A673 (cell line): Measurements from ENCODE around the gene TSPEAR. TPM values are rescaled to one million over a fixed set of nuclear protein-coding genes. Genes with fewer than 3 reads are reported as not detected.

Source experiments
- BruUV-seq: library from RNA; stranded (reverse); fragments of 400-500 nt; replicated peaks from 2 replicates; lab custom pipeline; 2021; lab: Mats Ljungman, UMichigan
- CTCF ChIA-PET: fragments of 300-600 bp; sonication (Branson Sonifier 250); formaldehyde crosslinking; loops from one replicate; lab custom pipeline; 2022; ENCODE audit warnings: antibody characterized with exemption; lab: Charles Lee
- POLR2A ChIA-PET: fragments of 300-600 bp; sonication (Branson Sonifier 250); formaldehyde crosslinking; loops from one replicate; lab custom pipeline; 2022; ENCODE audit warnings: antibody characterized with exemption; ENCODE audit not compliant: low non-redundant PET; lab: Charles Lee
- DNase-seq: peaks from one replicate; pipeline ENCODE4 v3.0.0-alpha.2; 2015; ENCODE audit warnings: low spot score
- H3K27ac ChIP-seq: fragments of 200-600 bp; sonication (generic); 2 replicates; pipeline ENCODE4 v1.5.1; 2016; ENCODE audit warnings: mixed run types, low read depth, mild to moderate bottlenecking, mixed read lengths, antibody characterized with exemption, low read length; ENCODE audit not compliant: poor library complexity, severe bottlenecking
- H3K27me3 ChIP-seq: fragments of 200-600 bp; sonication (generic); replicated peaks from 2 replicates; pipeline ENCODE4 v1.6.1; 2017; ENCODE audit warnings: mixed run types, low read depth, mild to moderate bottlenecking, mixed read lengths, antibody characterized with exemption, low read length; ENCODE audit not compliant: insufficient read depth, poor library complexity
- H3K36me3 ChIP-seq: fragments of 200-600 bp; sonication (generic); 2 replicates; pipeline ENCODE4 v1.6.1; 2016; ENCODE audit warnings: mixed run types, mild to moderate bottlenecking, mixed read lengths, antibody characterized with exemption, low read length; ENCODE audit not compliant: insufficient read depth, poor library complexity, severe bottlenecking
- H3K4me1 ChIP-seq: fragments of 200-600 bp; sonication (generic); 2 replicates; pipeline ENCODE4 v1.6.1; 2017; ENCODE audit warnings: mixed run types, mild to moderate bottlenecking, mixed read lengths, antibody characterized with exemption, low read length; ENCODE audit not compliant: insufficient read depth, poor library complexity, severe bottlenecking
- H3K4me3 ChIP-seq: fragments of 200-600 bp; sonication (generic); 2 replicates; pipeline ENCODE4 v1.5.1; 2016; ENCODE audit warnings: low read depth, mixed run types, mild to moderate bottlenecking, mixed read lengths, low read length; ENCODE audit not compliant: poor library complexity, severe bottlenecking
- H3K9me3 ChIP-seq: fragments of 200-600 bp; sonication (generic); 2 replicates; pipeline ENCODE4 v1.6.1; 2016; ENCODE audit warnings: mixed run types, low read depth, mild to moderate bottlenecking, mixed read lengths, antibody characterized with exemption, low read length; ENCODE audit not compliant: poor library complexity, severe bottlenecking
- EZH2 ChIP-seq: fragments of 200-600 bp; sonication (generic); IDR thresholded peaks from 2 replicates; pipeline ENCODE4 v1.6.1; 2017; ENCODE audit warnings: borderline replicate concordance, low read depth, mild to moderate bottlenecking, mixed read lengths, antibody characterized with exemption, low read length; ENCODE audit not compliant: poor library complexity, severe bottlenecking
- intact Hi-C: fragments of 100-400 bp; cut with micrococcal nuclease; formaldehyde crosslinking; loops from one replicate; pipeline ENCODE4 v1.10.0; 2022; ENCODE audit not compliant: unreplicated experiment
- total RNA-seq: library from RNA; stranded (reverse); gene quantifications from 2 replicates; pipeline ENCODE4 v1.2.3, GENCODE V29; 2021
- TF ChIP-seq, protein P1 (sequence below): fragments of 300-800, 200-600 bp; sonication (generic); conservative IDR thresholded peaks from 2 replicates; pipeline ENCODE4 v1.5.1; 2017; ENCODE audit warnings: low read depth, mild to moderate bottlenecking, antibody characterized with exemption, low read length, moderate library complexity, mixed read lengths

The TSPEAR gene
- total RNA-seq, 1 experiment from 2014 or later: 8.3 TPM

GRCh38 chr21:44758781-44759627 lies 47.6 kb upstream of the TSPEAR start:
- intact Hi-C loops: no loop called here
- CTCF ChIA-PET: no interaction called here
- Histone ChIP-seq H3K4me1 (peaks cover 16% of the 10 kb centered on the region), H3K4me3 (no peak overlapping the region), H3K36me3 (no peaks in the 10 kb centered on the region), H3K27ac (no peak overlapping the region), H3K9me3 (no peaks in the 10 kb centered on the region), H3K27me3 (no peaks in the 10 kb centered on the region)
- TF ChIP-seq, protein P1, sequence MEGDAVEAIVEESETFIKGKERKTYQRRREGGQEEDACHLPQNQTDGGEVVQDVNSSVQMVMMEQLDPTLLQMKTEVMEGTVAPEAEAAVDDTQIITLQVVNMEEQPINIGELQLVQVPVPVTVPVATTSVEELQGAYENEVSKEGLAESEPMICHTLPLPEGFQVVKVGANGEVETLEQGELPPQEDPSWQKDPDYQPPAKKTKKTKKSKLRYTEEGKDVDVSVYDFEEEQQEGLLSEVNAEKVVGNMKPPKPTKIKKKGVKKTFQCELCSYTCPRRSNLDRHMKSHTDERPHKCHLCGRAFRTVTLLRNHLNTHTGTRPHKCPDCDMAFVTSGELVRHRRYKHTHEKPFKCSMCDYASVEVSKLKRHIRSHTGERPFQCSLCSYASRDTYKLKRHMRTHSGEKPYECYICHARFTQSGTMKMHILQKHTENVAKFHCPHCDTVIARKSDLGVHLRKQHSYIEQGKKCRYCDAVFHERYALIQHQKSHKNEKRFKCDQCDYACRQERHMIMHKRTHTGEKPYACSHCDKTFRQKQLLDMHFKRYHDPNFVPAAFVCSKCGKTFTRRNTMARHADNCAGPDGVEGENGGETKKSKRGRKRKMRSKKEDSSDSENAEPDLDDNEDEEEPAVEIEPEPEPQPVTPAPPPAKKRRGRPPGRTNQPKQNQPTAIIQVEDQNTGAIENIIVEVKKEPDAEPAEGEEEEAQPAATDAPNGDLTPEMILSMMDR: no peak
- no peak for TF ChIP-seq EZH2
- POLR2A ChIA-PET: no interaction called here
- no TSS peak for BruUV-seq
- no peak for DNase-seq

DNA sequence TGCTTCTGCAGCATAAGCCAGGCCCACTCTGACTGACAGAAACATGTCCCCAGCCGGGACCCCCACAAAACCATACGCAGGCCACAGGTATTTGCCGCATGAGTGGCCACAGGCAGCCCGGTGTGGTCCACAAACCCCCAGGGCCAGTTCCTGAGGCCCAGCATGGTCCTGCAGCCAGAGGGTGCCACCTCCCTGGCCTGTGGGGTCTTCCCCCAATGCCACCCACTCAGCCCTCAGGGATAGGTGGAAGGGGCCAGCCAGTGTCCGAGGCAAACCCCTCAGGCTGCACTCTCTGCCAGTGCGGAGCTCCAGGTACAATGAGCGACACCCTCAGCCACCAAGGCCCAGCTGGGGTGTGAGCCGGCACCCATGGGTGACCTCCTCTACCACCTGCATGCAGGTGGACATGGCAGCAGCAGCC lies 46.8 kb upstream of the TSPEAR start:
- intact Hi-C loops: no loop called here
- BruUV-seq: no TSS peak
- Histone ChIP-seq H3K9me3 (no peaks in the 10 kb centered on the region), H3K27me3 (no peaks in the 10 kb centered on the region), H3K4me1 (peaks cover 22% of the 10 kb centered on the region), H3K4me3 (no peak overlapping the region), H3K27ac (no peak overlapping the region), H3K36me3 (no peaks in the 10 kb centered on the region)
- TF ChIP-seq, protein P1: no peak
- no peak for TF ChIP-seq EZH2
- POLR2A ChIA-PET: no interaction called here
- CTCF ChIA-PET: interaction anchor here (0.7 kb wide), 1 partner anchor 192 kb away, joined by 4 read pairs; no protein-coding TSS in a partner anchor
- no peak for DNase-seq

DNA sequence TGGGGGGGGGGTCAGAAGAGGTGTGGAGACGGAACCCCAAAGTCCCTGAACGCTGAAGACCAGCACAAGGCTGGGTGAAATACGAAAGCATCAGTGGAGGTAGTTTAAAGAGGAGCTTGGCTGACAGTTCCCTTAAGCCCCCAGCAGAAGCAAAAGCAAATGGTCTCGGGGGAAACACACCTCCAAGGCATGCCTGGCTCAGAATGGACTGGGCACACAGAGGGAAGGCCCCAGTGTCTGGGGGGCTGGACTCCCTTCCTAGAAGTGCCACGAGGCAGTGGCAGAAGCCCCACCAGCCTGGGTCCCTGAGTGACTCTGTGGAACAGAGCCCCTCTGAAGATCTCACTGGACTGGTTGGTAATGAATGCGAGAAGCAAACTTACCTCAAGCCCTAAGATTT lies 46.4 kb upstream of the TSPEAR start:
- Histone ChIP-seq H3K27me3 (no peaks in the 10 kb centered on the region), H3K4me3 (no peak overlapping the region), H3K9me3 (no peaks in the 10 kb centered on the region), H3K27ac (no peak overlapping the region), H3K36me3 (no peaks in the 10 kb centered on the region), H3K4me1 (peaks cover 26% of the 10 kb centered on the region)
- ChIA-PET POLR2A (no interaction called here), CTCF (interaction anchor here (0.7 kb wide), 1 partner anchor 193 kb away, joined by 4 read pairs; no protein-coding TSS in a partner anchor)
- BruUV-seq: no TSS peak
- no peak for TF ChIP-seq EZH2
- TF ChIP-seq, protein P1: no peak
- DNase-seq: no peak
- intact Hi-C loops: no loop called here
